H9 (cell line): Measurements from ENCODE around the gene C11orf65. TPM values are rescaled to one million over a fixed set of nuclear protein-coding genes. Genes with fewer than 3 reads are reported as not detected.

Experiments
- DNase-seq: peaks from one replicate; pipeline ENCODE4 v3.0.0-alpha.2; 2017
- H2AFZ ChIP-seq: one replicate; pipeline ENCODE4 v1.6.1; 2013; ENCODE audit warnings: mild to moderate bottlenecking, low read length, control low read depth, moderate library complexity
- H2AK5ac ChIP-seq: 2 replicates; pipeline ENCODE4 v1.6.1; 2013; ENCODE audit warnings: low read length, control low read depth, mixed read lengths; ENCODE audit not compliant: insufficient read length
- H2BK120ac ChIP-seq: one replicate; pipeline ENCODE4 v1.6.1; 2013; ENCODE audit warnings: low read depth, mild to moderate bottlenecking, low read length, control low read depth, inconsistent platforms; ENCODE audit not compliant: poor library complexity, severe bottlenecking
- H2BK12ac ChIP-seq: 2 replicates; pipeline ENCODE4 v1.6.1; 2013; ENCODE audit warnings: low read length, control low read depth, mixed read lengths, low read depth; ENCODE audit not compliant: insufficient read length
- H2BK15ac ChIP-seq: 2 replicates; pipeline ENCODE4 v1.6.1; 2013; ENCODE audit warnings: low read depth, low read length, control low read depth
- H2BK20ac ChIP-seq: one replicate; pipeline ENCODE4 v1.6.1; 2013; ENCODE audit warnings: low read depth, mild to moderate bottlenecking, low read length, control low read depth, inconsistent platforms; ENCODE audit not compliant: poor library complexity, severe bottlenecking
- H2BK5ac ChIP-seq: 2 replicates; pipeline ENCODE4 v1.6.1; 2013; ENCODE audit warnings: low read length, control low read depth, mixed read lengths; ENCODE audit not compliant: insufficient read length
- H3K14ac ChIP-seq: 2 replicates; pipeline ENCODE4 v1.6.1; 2013; ENCODE audit warnings: low read length, control low read depth; ENCODE audit not compliant: insufficient read depth
- H3K18ac ChIP-seq: 2 replicates; pipeline ENCODE4 v1.6.1; 2013; ENCODE audit warnings: low read depth, mild to moderate bottlenecking, mixed read lengths, low read length, control low read depth; ENCODE audit not compliant: insufficient read length
- H3K23ac ChIP-seq: 2 replicates; pipeline ENCODE4 v1.6.1; 2013; ENCODE audit warnings: low read length, control low read depth, mixed read lengths, low read depth; ENCODE audit not compliant: insufficient read length
- H3K23me2 ChIP-seq: 2 replicates; pipeline ENCODE4 v1.6.1; 2013; ENCODE audit warnings: low read depth, mild to moderate bottlenecking, mixed read lengths, low read length, control low read depth; ENCODE audit not compliant: insufficient read length, poor library complexity, severe bottlenecking
- H3K27ac ChIP-seq: 2 replicates; pipeline ENCODE4 v1.5.1; 2013; ENCODE audit warnings: low read length, control low read depth, mixed read lengths, low read depth; ENCODE audit not compliant: insufficient read length
- H3K27me3 ChIP-seq: 2 replicates; pipeline ENCODE4 v1.6.1; 2013; ENCODE audit warnings: low read length, control low read depth, inconsistent platforms; ENCODE audit not compliant: insufficient read depth
- H3K4ac ChIP-seq: 2 replicates; pipeline ENCODE4 v1.6.1; 2013; ENCODE audit warnings: low read depth, mild to moderate bottlenecking, control low read depth, inconsistent platforms, low read length, moderate library complexity
- H3K4me1 ChIP-seq: 2 replicates; pipeline ENCODE4 v1.6.1; 2013; ENCODE audit warnings: low read length, control low read depth, inconsistent platforms; ENCODE audit not compliant: insufficient read depth
- H3K4me2 ChIP-seq: 2 replicates; pipeline ENCODE4 v1.6.1; 2013; ENCODE audit warnings: low read length, control low read depth, mixed read lengths; ENCODE audit not compliant: insufficient read length, insufficient read depth
- H3K56ac ChIP-seq: 2 replicates; pipeline ENCODE4 v1.6.1; 2013; ENCODE audit warnings: low read depth, mild to moderate bottlenecking, mixed read lengths, low read length, control low read depth; ENCODE audit not compliant: insufficient read length
- H3K79me1 ChIP-seq: 2 replicates; pipeline ENCODE4 v1.6.1; 2013; ENCODE audit warnings: low read depth, mild to moderate bottlenecking, moderate library complexity, low read length, control low read depth, inconsistent platforms; ENCODE audit not compliant: insufficient read depth, poor library complexity, severe bottlenecking
- H3K79me2 ChIP-seq: 2 replicates; pipeline ENCODE4 v1.6.1; 2013; ENCODE audit warnings: low read length, control low read depth, inconsistent platforms; ENCODE audit not compliant: insufficient read depth
- H3K9ac ChIP-seq: 2 replicates; pipeline ENCODE4 v1.6.1; 2013; ENCODE audit warnings: low read length, control low read depth, mixed read lengths; ENCODE audit not compliant: insufficient read length; ENCODE audit errors: extremely low read depth
- H3K9me3 ChIP-seq: one replicate; pipeline ENCODE4 v1.6.1; 2013; ENCODE audit warnings: low read depth, low read length, inconsistent platforms; ENCODE audit not compliant: control insufficient read depth
- H3T11ph ChIP-seq: one replicate; pipeline ENCODE4 v1.6.1; 2013; ENCODE audit warnings: mild to moderate bottlenecking, low read length, control low read depth, inconsistent platforms
- H4K20me1 ChIP-seq: one replicate; pipeline ENCODE4 v1.6.1; 2013; ENCODE audit not compliant: control insufficient read depth, insufficient read length, insufficient read depth
- H4K5ac ChIP-seq: 2 replicates; pipeline ENCODE4 v1.6.1; 2013; ENCODE audit warnings: low read depth, mild to moderate bottlenecking, mixed read lengths, low read length, control low read depth; ENCODE audit not compliant: insufficient read length
- H4K8ac ChIP-seq: replicated peaks from 2 replicates; pipeline ENCODE4 v1.6.1; 2013; ENCODE audit warnings: low read length, control low read depth, mixed read lengths, low read depth; ENCODE audit not compliant: insufficient read length
- H4K91ac ChIP-seq: 2 replicates; pipeline ENCODE4 v1.6.1; 2013; ENCODE audit warnings: low read depth, mild to moderate bottlenecking, moderate library complexity, mixed read lengths, low read length, control low read depth; ENCODE audit not compliant: insufficient read length
- H3K27ac Mint-ChIP-seq, 3 experiments: 2 replicates in 2 of 3; 3 replicates in 1 of 3; pipeline ENCODE4 v1.8.0; 2020 to 2021; ENCODE audit warnings: mixed read lengths in 3 of 3, mild to moderate bottlenecking in 1 of 3, moderate library complexity in 1 of 3
- H3K27me3 Mint-ChIP-seq: 2 replicates; pipeline ENCODE4 v1.8.0; 2021; ENCODE audit warnings: low read depth, mild to moderate bottlenecking, moderate library complexity, mixed read lengths
- H3K36me3 Mint-ChIP-seq, 3 experiments: 2 replicates in 2 of 3; 3 replicates in 1 of 3; pipeline ENCODE4 v1.8.0; 2020 to 2021; ENCODE audit warnings: low read depth in 3 of 3, mixed read lengths in 3 of 3; ENCODE audit not compliant: insufficient read depth in 1 of 3
- H3K4me1 Mint-ChIP-seq, 2 experiments: 2 replicates each; pipeline ENCODE4 v1.8.0; 2020; ENCODE audit warnings: mixed read lengths in 2 of 2
- H3K4me3 Mint-ChIP-seq, 2 experiments: 2 replicates in 1 of 2; 3 replicates in 1 of 2; pipeline ENCODE4 v1.8.0; 2020 to 2021; ENCODE audit warnings: mild to moderate bottlenecking in 2 of 2, mixed read lengths in 2 of 2, moderate library complexity in 1 of 2
- H3K9me3 Mint-ChIP-seq, 2 experiments: 2 replicates in 1 of 2; 3 replicates in 1 of 2; pipeline ENCODE4 v1.8.0; 2020; ENCODE audit warnings: mild to moderate bottlenecking in 2 of 2, mixed read lengths in 2 of 2, moderate library complexity in 1 of 2
- CTCF ChIP-seq: fragments of 200-600 bp; sonication (generic); conservative IDR thresholded peaks from 3 replicates; pipeline ENCODE4 v1.8.0; 2021; ENCODE audit warnings: antibody characterized with exemption, mild to moderate bottlenecking
- WGBS: extraction: QIAGEN DNeasy Blood & Tissue Kit; methylation state at CpG from one replicate; pipeline ENCODE4 v1.1.7; 2013; ENCODE audit warnings: missing lambda C conversion rate, low lambda C conversion rate, mixed read lengths; ENCODE audit not compliant: insufficient read length; ENCODE audit errors: extremely low coverage; 5-methylcytosine and 5-hydroxymethylcytosine counted together
- total RNA-seq: library from RNA; stranded (reverse); gene quantifications from 2 replicates; pipeline ENCODE4 v1.2.1, GENCODE V29; 2021

C11orf65 gene
- total RNA-seq, 1 experiment from 2014 or later: 0.55 TPM

- no peak overlapping the region for H4K91ac ChIP-seq
- Mint-ChIP-seq H3K27ac (no peak overlapping the region), H3K9me3 (no peaks in the 10 kb centered on the region; a peak in 2 of 5 replicates), H3K36me3 (no peaks in the 10 kb centered on the region), H3K27me3 (no peaks in the 10 kb centered on the region), H3K4me1 (no peaks in the 10 kb centered on the region), H3K4me3 (no peak overlapping the region)
- H4K5ac ChIP-seq: no peak overlapping the region
- no peaks in the 10 kb centered on the region for H3K27me3 ChIP-seq
- H3K27ac ChIP-seq: no peak overlapping the region
- DNase-seq: no peak
- H3T11ph ChIP-seq: no peak overlapping the region
- no peak overlapping the region for H3K56ac ChIP-seq
- H3K79me1 ChIP-seq: no peaks in the 10 kb centered on the region
- no peak overlapping the region for H2BK15ac ChIP-seq
- no peak overlapping the region for H2BK20ac ChIP-seq
- no peaks in the 10 kb centered on the region for H3K23me2 ChIP-seq
- no peak overlapping the region for H2AK5ac ChIP-seq
- H2BK120ac ChIP-seq: no peak overlapping the region
- TF ChIP-seq CTCF: no peak
- no peak overlapping the region for H2AFZ ChIP-seq
- no peak overlapping the region for H2BK5ac ChIP-seq
- H3K4me1 ChIP-seq: no peaks in the 10 kb centered on the region
- no peak overlapping the region for H3K4ac ChIP-seq
- no peak overlapping the region for H4K8ac ChIP-seq
- H4K20me1 ChIP-seq: no peaks in the 10 kb centered on the region
- H3K9me3 ChIP-seq: no peaks in the 10 kb centered on the region
- H3K4me2 ChIP-seq: no peak overlapping the region
- H2BK12ac ChIP-seq: no peak overlapping the region
- H3K14ac ChIP-seq: no peak overlapping the region
- no peaks in the 10 kb centered on the region for H3K79me2 ChIP-seq
- H3K9ac ChIP-seq: no peak overlapping the region
- WGBS: no CpG with 5 or more reads among the region's 1 CpG
- H3K23ac ChIP-seq: no peak overlapping the region
- no peak overlapping the region for H3K18ac ChIP-seq
These were observed 75.0 kb downstream of the C11orf65 start for GRCh38 chr11:108392353-108392752.
